ENCODE measurements around the gene PLPPR1.
A peak's percentile ranks its signal among the peaks of the same experiment; 100 is the strongest.

The PLPPR1 gene

DNA sequence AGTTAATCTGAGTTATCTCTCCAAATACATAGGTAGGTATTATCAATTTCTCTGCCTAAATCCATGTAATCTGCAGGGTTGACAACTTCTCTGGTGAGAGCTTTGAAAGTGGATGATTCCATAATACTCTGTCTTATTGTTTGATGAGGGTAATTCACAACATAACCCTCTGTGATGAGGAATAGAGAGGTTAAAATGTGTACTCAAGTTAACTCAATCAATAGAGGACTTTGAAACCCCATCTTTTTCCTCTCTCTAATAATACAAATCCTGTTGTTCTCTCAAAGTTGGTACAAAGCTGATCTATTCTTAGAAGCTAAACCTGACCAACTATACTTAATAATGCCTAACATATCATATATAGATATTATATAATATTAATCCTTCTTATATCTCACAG is 100.1 kb downstream of the PLPPR1 start:
- no peak for FAIRE-seq

DNA sequence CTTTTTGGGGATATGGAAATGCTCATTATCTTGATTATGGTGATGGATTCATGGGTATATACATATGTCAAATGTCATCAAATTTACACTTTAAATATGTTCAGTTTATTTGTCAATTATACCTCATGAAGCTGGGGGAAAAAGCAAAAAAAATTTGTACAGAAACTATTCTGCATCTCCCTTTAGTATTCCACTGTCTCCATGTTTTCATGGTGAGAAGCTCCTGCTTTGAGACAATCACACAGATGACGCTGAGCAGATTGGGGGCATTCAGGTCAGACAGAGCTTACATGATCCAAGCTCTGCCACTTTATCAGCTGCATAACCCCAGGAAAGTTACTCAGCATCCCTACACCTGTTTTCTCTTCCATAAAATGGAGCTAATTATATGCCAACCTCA is 101.5 kb downstream of the PLPPR1 start:
- FAIRE-seq = no peak

GRCh38 chr9:101131326-101131725 is 102.8 kb downstream of the PLPPR1 start:
- no peak for FAIRE-seq

- no peak for FAIRE-seq
Measured at GRCh38 chr9:101132801-101133200, 104.3 kb downstream of the PLPPR1 start.

GRCh38 chr9:101138509-101138908 is 110.0 kb downstream of the PLPPR1 start:
- no peak for FAIRE-seq

GRCh38 chr9:101139082-101139481 is 110.6 kb downstream of the PLPPR1 start:
- no peak for FAIRE-seq

- FAIRE-seq = no peak
Measured at GRCh38 chr9:101140764-101141163, 112.2 kb downstream of the PLPPR1 start.

DNA sequence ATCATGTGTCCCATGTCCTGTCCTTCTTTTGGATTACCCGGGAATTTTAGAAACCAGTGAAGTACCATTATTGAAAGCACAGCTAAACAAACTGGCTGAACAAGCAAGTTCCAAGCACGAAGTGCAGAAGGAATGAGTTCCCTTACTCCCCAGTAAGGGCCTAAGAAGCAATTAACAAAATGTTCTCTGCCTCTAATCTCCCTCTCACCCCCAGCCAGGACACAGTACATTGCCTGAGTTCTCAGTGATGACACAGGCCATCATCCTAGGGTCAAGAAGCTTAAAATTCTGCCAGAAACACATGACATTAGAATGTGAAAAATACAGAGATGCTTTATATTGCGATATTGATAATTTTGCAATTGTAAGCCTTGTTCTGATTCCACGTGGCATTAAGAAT is 118.0 kb downstream of the PLPPR1 start:
- FAIRE-seq = no peak

- no peak for FAIRE-seq
Measured at GRCh38 chr9:101148344-101148743, 119.8 kb downstream of the PLPPR1 start.

DNA sequence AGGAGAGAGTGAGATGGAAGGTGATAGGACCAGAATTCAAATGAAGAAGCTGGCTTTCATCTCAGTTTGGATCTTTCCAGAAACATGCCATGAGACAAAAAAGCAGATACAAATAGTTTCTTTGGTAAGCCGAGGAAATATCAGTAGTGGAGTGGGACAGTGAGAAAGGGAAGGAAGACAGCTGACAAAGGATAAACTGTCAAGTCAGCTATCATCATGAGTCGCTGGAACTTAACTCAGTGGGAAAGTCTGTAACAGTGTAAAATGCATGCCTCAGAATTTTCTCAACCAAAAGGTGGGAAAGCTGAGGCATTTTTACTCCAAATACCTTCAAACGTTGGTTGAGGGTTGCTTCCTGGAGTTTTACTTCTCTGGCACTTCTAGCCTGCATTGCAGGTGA is 129.8 kb downstream of the PLPPR1 start:
- FAIRE-seq = no peak

DNA sequence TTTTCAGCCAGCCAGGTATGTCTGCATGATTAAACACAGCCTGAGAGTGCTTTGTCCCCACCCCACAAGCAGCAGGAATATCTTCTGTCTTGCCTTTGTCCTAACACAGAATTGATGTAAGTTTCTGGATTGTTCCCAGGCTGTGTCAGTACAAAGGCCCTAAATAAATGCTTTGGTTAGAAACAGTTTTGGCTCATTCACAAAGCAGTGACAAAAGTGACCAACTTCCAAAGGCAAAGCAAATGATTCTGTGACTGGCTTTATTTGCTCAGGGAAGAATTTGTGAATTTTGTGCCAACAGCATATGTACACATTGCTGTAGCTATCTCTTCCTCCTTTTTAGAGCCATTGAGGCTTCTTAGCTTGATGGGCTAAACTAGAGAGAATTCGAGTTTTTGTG is 133.7 kb downstream of the PLPPR1 start:
- no peak for FAIRE-seq

GRCh38 chr9:101165131-101165530 is 136.6 kb downstream of the PLPPR1 start:
- FAIRE-seq = no peak

GRCh38 chr9:101167490-101168134 is 139.1 kb downstream of the PLPPR1 start:
- FAIRE-seq = no peak

DNA sequence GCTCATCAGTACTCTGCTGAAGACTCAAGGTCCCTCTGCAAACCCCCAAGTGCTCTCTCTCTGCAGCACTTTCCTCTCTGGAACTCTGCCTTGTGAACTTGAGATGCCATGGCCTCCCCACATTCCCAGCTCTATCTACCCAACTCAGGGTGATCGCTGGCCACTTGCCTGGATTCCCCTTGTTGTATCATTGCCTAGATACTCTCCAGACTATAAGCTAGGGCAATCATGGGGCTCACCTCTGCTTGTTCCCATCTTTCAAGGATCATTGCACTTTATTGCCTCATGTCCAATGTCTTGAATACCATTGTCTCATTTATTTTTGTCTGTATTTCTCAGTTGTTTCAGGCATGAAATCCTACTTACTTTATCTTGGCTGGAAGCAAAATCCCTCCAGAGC is 144.1 kb downstream of the PLPPR1 start:
- no peak for FAIRE-seq

DNA sequence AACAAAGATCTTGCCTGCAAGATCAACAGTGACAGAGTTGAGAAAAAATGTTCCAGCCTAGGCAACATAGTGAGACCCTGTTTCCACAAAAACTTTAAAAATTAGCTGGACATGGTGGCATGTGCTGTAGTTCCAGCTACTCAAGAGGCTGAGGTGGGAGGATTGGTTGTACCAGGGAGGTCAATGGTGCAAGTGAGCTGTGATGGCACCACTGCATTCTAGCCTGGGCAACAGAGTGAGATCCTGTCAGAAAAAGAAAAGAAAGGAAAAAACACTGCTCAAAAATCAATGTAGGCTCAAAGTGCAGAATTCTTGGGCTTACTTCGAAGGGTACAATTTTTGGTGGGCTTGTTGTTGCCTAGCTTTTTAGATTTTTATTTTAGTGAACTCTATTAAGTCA is 145.4 kb downstream of the PLPPR1 start:
- no peak for FAIRE-seq

DNA sequence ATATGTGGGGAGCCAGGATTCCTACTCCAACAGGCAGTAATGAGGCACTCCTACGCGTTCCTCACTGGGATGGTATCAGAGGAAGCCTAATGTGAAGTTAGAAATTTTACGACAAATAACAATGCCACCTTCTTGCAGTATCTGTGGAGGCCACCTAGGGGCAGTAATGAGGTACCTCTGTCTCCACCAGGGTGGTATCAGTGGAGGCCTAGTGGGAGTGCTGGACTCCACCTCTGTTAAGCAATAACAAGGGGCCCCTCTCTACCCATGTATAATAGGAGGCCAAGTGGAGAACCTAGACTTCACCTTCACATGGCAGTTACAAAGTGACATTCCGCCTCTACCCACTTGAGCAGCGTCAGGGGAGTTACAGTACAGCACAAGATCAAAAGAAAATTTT is 147.9 kb downstream of the PLPPR1 start:
- FAIRE-seq = no peak

- FAIRE-seq = no peak
Measured at GRCh38 chr9:101184813-101185278, 156.3 kb downstream of the PLPPR1 start.

DNA sequence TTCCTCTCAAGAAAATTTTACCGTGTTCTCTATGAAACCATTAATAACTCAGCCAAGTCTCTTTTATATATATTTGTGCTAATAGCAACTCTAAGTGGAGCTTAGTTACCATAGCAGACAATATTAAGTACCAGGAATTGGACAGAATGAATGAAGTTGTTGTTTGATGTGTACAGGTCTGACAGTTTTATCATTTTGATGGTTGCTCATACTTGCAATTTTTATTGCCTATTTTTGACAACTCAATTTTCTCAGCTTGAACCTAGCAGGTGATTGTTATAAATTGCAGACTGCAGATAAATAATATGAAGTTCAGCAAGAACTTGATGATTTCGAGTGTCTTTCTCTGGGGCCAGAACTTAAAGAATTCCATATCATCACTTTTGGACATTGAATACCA is 163.2 kb downstream of the PLPPR1 start:
- no peak for FAIRE-seq

DNA sequence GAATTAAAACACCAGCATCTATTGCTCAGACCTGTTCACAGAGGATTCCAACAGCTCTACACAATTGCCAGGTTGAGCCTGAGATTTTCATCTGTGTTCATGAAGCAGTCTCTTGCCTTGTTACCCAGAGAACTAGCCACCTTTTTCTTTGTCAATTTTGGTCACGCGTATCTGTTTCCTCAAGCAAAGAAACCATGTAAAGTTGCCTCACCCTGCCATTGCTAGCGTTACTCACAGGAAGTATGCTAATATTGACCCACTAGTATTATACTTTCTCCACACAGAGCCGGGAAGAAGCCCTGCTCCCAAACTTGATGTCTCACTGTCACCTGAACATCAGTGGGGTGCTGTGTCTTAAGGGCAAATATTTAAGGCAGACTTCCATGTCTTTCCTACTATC is 168.5 kb downstream of the PLPPR1 start:
- no peak for FAIRE-seq

- FAIRE-seq = no peak
Measured at GRCh38 chr9:101200852-101201251, 172.3 kb downstream of the PLPPR1 start.

DNA sequence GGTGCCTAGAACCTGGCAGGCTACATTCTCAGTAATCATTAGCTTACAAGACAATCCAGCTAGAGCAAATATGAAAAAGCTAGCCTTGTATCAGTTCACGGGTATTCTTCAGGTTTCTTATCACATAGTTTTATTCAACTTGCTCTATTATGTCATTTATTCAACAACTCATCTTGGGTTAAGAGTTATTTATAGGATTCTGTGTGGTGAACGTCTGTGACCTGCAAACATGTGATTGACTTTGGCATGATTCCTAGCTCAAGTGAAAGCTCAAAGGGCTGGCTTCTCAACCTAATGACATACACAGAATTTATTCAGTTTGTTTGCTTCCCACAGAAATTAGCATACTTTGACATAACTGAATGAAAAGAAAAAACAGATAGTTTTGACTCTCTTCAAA is 173.1 kb downstream of the PLPPR1 start:
- peak; percentile 89 for FAIRE-seq

DNA sequence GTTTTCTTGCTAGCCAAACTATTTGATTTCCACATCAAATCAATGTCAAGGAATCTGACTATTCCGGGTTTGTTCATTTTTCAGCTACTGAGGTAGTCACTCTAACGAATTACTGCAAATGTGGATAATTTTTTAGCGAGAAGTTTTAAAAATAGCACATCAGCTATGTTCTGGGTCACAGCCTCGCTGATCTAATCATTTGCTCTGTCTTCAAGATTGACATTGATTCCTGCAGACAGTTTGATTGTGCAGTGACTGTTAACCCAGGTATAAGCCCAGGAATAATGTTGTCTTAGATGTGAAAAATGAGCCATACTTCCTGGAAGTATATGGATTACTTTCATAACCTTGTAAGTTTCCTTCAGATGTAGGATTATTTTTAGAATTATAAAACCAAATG is 181.1 kb downstream of the PLPPR1 start:
- FAIRE-seq = no peak

DNA sequence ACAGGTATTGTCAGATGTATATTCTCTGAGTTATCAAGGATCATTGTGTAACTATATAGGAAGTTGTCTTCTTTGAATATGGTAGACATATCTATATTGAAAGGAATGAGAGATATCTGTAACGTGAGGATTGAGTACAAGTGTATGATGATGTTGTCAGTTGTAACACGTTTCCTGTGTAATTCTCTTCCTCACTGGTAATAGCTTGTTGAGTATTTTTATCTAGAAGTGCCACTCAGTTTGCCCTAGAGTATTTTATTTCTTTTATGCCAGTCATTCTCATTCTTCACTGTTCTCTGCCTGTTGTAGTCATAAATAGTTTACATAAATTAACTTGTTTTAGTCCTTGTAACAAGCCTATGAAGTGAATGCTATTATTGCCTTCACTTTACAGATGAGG is 184.1 kb downstream of the PLPPR1 start:
- no peak for FAIRE-seq

DNA sequence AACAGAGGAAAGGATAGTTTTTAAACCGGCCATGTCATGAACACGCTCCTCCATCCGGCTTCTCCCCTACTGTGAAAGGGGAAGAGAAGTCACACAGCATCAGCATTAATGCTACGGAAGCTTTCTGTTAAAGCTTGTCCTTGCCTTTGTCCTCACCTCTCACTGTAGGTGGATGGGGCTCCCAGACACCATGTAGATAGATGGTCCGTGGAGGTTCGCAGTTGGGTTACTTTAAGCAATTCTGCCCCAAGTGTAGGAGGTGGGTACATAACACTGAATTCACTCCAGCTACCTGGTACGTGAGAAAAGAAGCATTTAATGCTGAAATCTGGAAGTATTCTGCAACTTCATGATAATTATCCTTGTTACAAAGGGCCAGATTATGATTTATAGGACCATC is 190.5 kb downstream of the PLPPR1 start:
- FAIRE-seq = no peak

GRCh38 chr9:101220341-101220740 is 191.8 kb downstream of the PLPPR1 start:
- FAIRE-seq = no peak

DNA sequence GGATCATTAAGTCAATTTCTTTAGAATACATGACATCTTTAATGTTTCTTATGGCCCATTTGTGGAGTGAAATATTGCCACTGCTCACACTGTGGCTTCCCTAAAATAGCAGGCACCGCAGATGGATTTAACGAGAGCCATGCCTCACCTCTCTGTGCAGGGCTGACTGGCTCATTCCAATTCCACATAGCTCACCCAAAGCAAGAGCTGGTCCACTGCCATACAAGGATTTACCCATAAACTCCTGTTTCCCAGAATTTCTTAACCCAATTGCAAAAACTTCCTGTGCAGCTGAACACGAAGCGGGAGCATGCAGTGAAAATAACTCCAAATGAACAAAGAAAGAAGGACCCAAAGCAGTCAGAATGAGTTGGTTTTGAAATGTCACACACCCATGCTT is 196.7 kb downstream of the PLPPR1 start:
- FAIRE-seq = no peak

All from islet of Langerhans (tissue), 1 donor.